Stomach (tissue), 4 donors: ENCODE measurements around the gene HDAC10.

ENCODE experiments used
- POLR2A ChIP-seq, 4 donors: fragments of 450-650 bp; IDR thresholded peaks; one replicate each; pipeline ENCODE4 v1.6.1; 2016; ENCODE audit warnings: antibody characterized with exemption in 4 of 4, control low read depth in 2 of 4, mild to moderate bottlenecking in 1 of 4, moderate library complexity in 1 of 4
- POLR2AphosphoS5 ChIP-seq, 3 donors: sonication (generic); formaldehyde crosslinking; IDR thresholded peaks; one replicate each; pipeline ENCODE4 v1.6.1; 2016; ENCODE audit warnings: antibody characterized with exemption in 3 of 3
- TF ChIP-seq, protein P1 (sequence below), 7 experiments: fragments of 450-650 bp in 4 of 7; fragments of 200-600 bp in 3 of 7; sonication (generic) in 3 of 7; IDR thresholded peaks; one replicate each; pipeline ENCODE4 v1.5.1; 2016 to 2019; ENCODE audit warnings: antibody characterized with exemption in 7 of 7, control low read depth in 2 of 7, mild to moderate bottlenecking in 1 of 7

GRCh38 chr22:50252082-50253045 is 1.3 kb upstream of the HDAC10 start:
- TF ChIP-seq POLR2A (IDR thresholded peaks at IDR 0.05): no peak
- TF ChIP-seq POLR2AphosphoS5 (IDR thresholded peaks at IDR 0.05): peak in 1 of 3 donors; percentile 50
- TF ChIP-seq, protein P1, sequence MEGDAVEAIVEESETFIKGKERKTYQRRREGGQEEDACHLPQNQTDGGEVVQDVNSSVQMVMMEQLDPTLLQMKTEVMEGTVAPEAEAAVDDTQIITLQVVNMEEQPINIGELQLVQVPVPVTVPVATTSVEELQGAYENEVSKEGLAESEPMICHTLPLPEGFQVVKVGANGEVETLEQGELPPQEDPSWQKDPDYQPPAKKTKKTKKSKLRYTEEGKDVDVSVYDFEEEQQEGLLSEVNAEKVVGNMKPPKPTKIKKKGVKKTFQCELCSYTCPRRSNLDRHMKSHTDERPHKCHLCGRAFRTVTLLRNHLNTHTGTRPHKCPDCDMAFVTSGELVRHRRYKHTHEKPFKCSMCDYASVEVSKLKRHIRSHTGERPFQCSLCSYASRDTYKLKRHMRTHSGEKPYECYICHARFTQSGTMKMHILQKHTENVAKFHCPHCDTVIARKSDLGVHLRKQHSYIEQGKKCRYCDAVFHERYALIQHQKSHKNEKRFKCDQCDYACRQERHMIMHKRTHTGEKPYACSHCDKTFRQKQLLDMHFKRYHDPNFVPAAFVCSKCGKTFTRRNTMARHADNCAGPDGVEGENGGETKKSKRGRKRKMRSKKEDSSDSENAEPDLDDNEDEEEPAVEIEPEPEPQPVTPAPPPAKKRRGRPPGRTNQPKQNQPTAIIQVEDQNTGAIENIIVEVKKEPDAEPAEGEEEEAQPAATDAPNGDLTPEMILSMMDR (IDR thresholded peaks at IDR 0.05): peak in 5 of 7 experiments; percentile 44 to 75 (median 71)
